GM21717 (cell line): ENCODE results near the gene AGPAT1.

ENCODE experiments used
- ATAC-seq: cut with Tn5 transposase; IDR thresholded peaks from one replicate; pipeline ENCODE4 v1.9.1; 2021; ENCODE audit warnings: mild to moderate bottlenecking, moderate library complexity; ENCODE audit not compliant: unreplicated experiment

AGPAT1 gene

GRCh38 chr6:32127409-32127716 is 48.5 kb downstream of the AGPAT1 start:
- ATAC-seq = no peak

- no peak for ATAC-seq
Observed at GRCh38 chr6:32126880-32127279, 49.0 kb downstream of the AGPAT1 start.

GRCh38 chr6:32123681-32124080 is 52.2 kb downstream of the AGPAT1 start:
- ATAC-seq = no peak

- ATAC-seq = no peak
Observed at GRCh38 chr6:32120573-32121059, 55.3 kb downstream of the AGPAT1 start.

- no peak for ATAC-seq
Observed at GRCh38 chr6:32118782-32119628, 56.9 kb downstream of the AGPAT1 start.
